ENCODE results near the gene MED22. TPM values are rescaled to one million over a fixed set of nuclear protein-coding genes. Genes with fewer than 3 reads are reported as not detected.
A peak's percentile ranks its signal among the peaks of the same experiment; 100 is the strongest.
"Not testable (repeated sequence)": the region's sequence is repeated elsewhere in the genome, so short reads cannot be mapped to it uniquely, and the experiment has no call there.

MED22 gene
- total RNA-seq, 1 experiment from 2014 or later = 13.8 TPM

GRCh38 chr9:133335924-133336811, 11.8 kb downstream of the MED22 start, which contains the start of gene SURF6:
SURF6 (minus strand) TSS chr9:133336188; CDS start chr9:133336132, 56 bp downstream.
- DNase-seq (ENCODE audit: low read depth) = peak; percentile 84

- not testable (repeated sequence) for DNase-seq (ENCODE audit: low read depth)
These were observed 13.0 kb downstream of the MED22 start for GRCh38 chr9:133334888-133335287.

DNA sequence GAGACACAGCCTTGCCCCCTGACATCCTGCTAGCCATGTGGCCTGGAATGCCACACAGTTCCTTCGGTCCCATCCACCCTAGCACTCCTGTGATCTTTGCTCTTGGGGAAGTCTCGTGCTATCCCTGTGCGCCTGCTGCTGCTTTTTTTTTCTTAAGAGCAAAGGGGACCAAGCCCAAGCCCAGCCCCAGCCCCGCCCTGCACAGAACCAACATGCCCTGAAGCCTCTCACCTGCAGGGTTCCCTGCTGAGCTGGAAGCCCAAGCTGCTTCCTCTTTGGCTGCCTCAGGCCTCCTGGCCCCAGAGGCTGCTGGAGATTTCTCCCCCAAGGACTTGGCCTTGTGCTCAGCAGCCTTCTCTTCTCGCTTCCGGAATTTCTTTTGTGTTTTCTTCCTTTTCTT, 13.8 kb downstream of the MED22 start:
- no peak for DNase-seq (ENCODE audit: low read depth)

DNA sequence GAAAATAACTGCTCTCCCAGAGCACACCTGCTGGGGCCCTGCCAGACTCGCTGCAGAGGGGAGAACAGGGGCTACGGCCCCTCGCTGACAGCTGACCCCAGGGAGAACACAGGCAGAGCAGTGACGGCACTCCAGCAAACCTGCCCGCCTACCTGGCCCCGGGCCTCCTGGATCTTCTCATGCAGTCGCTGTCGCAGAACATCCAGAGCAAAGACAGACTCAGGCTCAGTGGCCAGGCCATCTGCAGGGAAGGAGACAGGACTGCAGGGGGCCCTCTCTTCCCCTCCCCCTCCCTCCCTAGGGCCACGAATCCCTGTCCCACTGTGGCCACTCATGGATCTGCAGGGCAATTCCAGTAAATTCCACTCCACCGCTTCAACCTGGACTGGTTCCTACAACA, 14.4 kb downstream of the MED22 start:
- no peak for DNase-seq (ENCODE audit: low read depth)

- DNase-seq (ENCODE audit: low read depth) = no peak
These were observed 14.9 kb downstream of the MED22 start for GRCh38 chr9:133333011-133333410.

DNA sequence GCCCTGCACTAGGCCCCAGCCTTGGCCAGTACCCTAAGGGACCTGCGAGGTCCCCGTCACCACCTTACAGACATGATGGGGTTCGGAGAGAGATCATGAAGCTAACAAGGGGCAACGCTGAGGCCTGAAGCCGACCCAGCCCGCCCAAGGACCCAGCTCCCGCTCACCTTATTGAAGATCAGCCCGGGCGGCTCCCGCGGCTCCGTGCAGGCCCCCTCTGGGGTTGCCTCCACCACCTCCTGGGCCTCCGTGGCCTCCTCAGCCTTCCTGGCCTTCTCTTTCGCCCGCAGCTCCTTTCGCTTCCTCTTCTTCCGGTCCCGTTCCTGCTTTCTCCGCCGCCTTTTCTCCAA, 15.6 kb downstream of the MED22 start:
- DNase-seq (ENCODE audit: low read depth) = no peak

- no peak for DNase-seq (ENCODE audit: low read depth)
These were observed 16.1 kb downstream of the MED22 start for GRCh38 chr9:133331641-133332380.

DNA sequence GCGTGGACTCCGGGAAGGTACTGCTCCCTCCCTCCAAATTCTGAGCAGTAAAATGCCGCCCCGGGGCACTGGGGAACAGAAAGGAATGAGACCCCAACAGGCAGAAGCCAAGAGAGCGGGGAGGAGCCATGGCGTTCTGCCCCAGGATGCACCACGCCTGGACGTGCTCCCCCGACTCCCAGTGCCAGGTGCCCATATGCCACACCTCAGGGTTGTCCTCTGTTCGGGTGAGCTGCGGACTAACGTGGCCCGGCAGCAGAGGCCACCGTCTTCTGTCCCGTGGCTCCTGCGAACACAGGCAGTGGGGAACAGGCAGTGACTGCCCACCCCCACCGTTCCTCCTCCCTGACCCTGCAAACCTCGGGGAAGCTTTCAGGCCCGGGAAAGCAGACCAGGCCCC, 16.7 kb downstream of the MED22 start:
- no peak for DNase-seq (ENCODE audit: low read depth)

DNA sequence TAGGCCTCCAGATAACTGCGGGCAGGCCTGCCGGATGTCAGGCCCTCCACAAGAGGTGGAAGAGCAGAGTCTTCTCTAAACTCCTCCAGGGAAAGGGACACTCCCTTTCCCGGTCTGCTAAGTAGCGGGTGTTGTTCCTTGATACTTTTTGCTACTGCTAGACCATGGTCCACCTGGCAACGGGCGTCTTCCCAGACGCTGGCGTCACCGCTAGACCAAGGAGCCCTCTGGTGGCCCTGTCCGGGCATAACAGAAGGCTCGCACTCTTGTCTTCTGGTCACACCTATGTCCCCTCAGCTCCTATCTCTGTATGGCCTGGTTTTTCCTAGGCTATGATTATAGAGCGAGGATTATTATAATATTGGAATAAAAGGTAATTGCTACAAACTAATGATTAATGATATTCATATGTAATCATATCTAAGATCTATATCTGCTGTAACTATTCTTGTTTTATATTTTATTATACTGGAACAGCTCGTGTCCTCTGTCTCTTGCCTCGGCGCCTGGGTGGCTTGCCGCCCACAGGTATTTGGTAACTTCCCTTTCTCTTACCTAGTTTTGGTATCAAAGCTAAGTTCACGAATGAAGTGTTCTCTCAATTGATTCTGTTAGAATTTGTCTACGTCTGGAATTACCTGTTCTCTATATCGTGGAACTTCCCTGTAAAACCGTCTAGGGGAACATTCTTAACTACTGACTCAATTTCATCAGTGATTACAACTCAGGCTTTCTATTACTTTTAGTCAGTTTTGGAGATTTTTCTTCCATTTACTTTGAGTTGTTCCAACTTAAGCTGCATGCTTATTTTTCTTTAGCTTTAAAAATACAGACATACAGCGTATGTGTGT, 18.4 kb downstream of the MED22 start:
- DNase-seq (ENCODE audit: low read depth) = not testable (repeated sequence)

GRCh38 chr9:133327834-133328484, 20.0 kb downstream of the MED22 start:
- no peak for DNase-seq (ENCODE audit: low read depth)

DNA sequence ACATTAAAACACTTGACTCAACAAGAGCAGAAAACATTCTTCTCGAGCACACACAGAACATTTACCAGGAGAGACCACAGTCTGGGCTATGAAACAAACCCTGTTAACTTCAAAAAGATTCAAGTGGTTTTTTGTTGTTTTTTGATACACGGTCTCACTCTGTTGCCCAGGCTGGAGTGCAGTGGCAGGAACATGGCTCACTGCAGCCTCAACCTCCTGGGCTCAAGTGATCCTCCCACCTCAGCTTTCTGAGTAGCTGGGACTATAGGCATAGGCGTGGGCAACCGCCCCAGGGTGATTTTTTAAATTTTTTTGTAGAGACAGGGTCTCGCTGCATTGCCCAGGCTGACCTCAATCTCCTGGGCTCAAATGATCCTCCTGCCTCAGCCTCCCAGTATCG, 20.9 kb downstream of the MED22 start:
- DNase-seq (ENCODE audit: low read depth) = not testable (repeated sequence)

DNA sequence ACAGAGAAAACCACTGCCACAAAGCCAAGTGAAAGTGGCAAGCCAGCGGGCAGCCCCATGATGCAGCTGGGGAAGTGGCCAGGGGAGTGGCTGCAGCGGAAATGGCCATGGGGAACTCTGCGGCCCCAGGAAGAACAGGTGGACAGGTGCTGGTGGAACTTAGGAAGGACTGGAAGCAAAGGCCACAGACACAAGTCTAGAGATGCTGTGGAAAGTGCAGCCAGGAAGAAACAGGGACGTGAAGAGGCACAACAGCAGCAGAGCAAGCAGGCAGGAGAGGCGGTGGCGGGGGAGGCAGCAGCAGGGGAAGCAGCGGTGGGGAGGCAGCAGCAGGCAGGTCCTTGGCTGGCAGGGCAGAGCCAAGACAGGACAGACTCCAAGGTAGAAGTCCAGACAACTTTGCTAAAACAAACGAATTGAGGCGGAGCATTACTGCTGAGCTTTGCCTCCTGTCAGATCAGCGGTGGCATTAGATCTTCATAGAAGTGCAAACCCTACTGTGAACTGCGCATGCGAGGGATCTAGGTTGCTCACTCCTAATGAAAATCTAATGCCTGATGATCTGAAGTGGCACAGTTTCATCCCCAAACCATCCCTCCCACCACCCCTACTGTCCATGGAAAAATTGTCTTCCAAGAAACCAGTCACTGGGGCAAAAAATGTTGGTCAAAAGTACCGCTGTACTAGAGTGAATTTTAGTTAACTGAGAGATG, 23.8 kb downstream of the MED22 start:
- no peak for DNase-seq (ENCODE audit: low read depth)

GRCh38 chr9:133323211-133323610, 24.7 kb downstream of the MED22 start:
- no peak for DNase-seq (ENCODE audit: low read depth)

DNA sequence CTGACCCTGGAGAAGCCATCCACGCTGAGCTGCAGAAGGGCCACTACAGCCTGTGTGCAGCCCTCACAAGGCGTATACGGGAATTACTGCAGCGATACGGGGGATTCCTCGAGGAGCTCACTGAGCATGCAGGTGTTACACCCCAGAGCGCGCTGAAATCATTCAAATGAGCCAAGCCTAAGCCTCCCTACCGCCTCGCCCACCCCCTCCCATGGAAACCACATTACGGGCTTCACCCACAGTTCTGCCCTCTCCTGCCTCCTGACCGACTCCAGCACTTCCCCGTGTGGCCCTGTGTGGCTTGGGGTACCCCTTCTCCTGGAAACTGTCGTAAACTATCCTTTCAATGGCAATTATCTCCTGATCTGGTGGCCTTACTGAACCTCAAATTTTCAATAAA, 25.2 kb downstream of the MED22 start:
- DNase-seq (ENCODE audit: low read depth) = no peak

DNA sequence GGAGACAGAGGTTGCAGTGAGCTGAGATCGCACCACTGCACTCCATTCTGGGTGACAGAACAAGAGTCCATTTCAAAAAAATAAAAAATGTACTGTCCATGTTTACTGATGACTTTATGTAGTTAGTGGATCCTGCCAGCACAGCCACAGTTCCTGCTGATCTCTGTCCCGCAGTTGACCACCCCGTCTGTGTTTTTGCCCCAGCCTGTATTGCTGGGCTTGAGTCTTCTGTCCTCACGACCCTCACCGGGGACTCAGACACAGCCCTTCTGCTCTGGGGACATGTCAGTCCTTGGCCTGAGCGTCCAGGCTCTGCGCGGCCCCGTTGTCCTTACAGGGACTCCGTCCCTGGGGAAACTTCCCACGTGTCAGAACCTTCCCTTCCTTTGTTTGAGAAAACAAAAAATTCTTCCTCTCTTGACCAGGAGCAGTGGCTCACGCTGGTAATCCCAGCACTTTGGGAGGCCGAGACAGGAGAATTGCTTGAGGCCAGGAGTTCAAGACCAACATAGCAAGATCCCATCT, 26.5 kb downstream of the MED22 start:
- no peak for DNase-seq (ENCODE audit: low read depth)

- DNase-seq (ENCODE audit: low read depth) = no peak
These were observed 27.5 kb downstream of the MED22 start for GRCh38 chr9:133320421-133320881.

GRCh38 chr9:133317551-133317950, 30.4 kb downstream of the MED22 start:
- not testable (repeated sequence) for DNase-seq (ENCODE audit: low read depth)

- DNase-seq (ENCODE audit: low read depth) = no peak
These were observed 31.9 kb downstream of the MED22 start for GRCh38 chr9:133315997-133316396.

DNA sequence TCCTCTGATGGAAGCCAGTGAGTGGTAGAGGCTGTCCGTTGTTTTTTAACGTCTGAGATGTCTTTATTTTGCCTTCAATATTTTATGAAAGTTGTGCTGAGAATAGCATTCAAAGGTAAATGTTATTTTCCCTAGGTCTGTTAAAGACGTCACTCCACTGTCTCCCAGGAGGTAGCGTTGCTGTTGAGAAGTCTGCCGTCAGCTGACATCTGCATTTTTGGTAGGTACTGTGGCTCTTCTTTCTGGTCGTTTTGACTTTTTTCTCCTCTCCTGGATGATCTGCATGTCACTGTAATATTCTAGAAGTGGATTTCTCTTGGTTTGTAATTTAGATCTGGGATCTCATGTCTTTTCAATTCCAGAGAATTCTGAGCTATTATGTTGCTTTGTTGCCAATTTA, 38.3 kb downstream of the MED22 start:
- no peak for DNase-seq (ENCODE audit: low read depth)

- DNase-seq (ENCODE audit: low read depth) = no peak
These were observed 40.6 kb downstream of the MED22 start for GRCh38 chr9:133307301-133307700.
